GM23248 (cell line): ENCODE results near the gene ZNF92. TPM values are rescaled to one million over a fixed set of nuclear protein-coding genes. Genes with fewer than 3 reads are reported as not detected.

ENCODE experiments used
- DNase-seq: peaks from one replicate; pipeline ENCODE4 v3.0.0-alpha.2; 2015
- H2AFZ ChIP-seq: fragments of 200-600 bp; sonication (generic); 2 replicates; pipeline ENCODE4 v1.6.1; 2016; ENCODE audit warnings: antibody characterized with exemption
- H3F3A ChIP-seq: fragments of 200-600 bp; sonication (generic); 2 replicates; pipeline ENCODE4 v1.6.1; 2016; ENCODE audit warnings: mild to moderate bottlenecking, antibody characterized with exemption, mixed run types; ENCODE audit not compliant: insufficient read depth
- H3K27ac ChIP-seq: fragments of 200-600 bp; sonication (generic); 2 replicates; pipeline ENCODE4 v1.5.1; 2016; ENCODE audit warnings: mild to moderate bottlenecking
- H3K27me3 ChIP-seq: fragments of 200-600 bp; sonication (generic); replicated peaks from 2 replicates; pipeline ENCODE4 v1.6.1; 2016; ENCODE audit warnings: mild to moderate bottlenecking; ENCODE audit not compliant: insufficient read depth
- H3K36me3 ChIP-seq: fragments of 200-600 bp; sonication (generic); 2 replicates; pipeline ENCODE4 v1.6.1; 2016; ENCODE audit warnings: low read depth, mild to moderate bottlenecking
- H3K4me1 ChIP-seq: fragments of 200-600 bp; sonication (generic); 2 replicates; pipeline ENCODE4 v1.6.1; 2016; ENCODE audit warnings: mild to moderate bottlenecking; ENCODE audit not compliant: insufficient read depth
- H3K4me2 ChIP-seq: fragments of 200-600 bp; sonication (generic); one replicate; pipeline ENCODE4 v1.6.1; 2016; ENCODE audit warnings: mild to moderate bottlenecking; ENCODE audit not compliant: unreplicated experiment
- H3K4me3 ChIP-seq: fragments of 200-600 bp; sonication (generic); 2 replicates; pipeline ENCODE4 v1.5.1; 2016; ENCODE audit warnings: mild to moderate bottlenecking
- H3K79me2 ChIP-seq: fragments of 200-600 bp; sonication (generic); 2 replicates; pipeline ENCODE4 v1.6.1; 2016; ENCODE audit warnings: mild to moderate bottlenecking; ENCODE audit not compliant: insufficient read depth
- H3K9ac ChIP-seq: fragments of 200-600 bp; sonication (generic); 2 replicates; pipeline ENCODE4 v1.6.1; 2016; ENCODE audit warnings: mild to moderate bottlenecking
- H3K9me2 ChIP-seq: fragments of 200-600 bp; sonication (generic); 2 replicates; pipeline ENCODE4 v1.6.1; 2016; ENCODE audit warnings: mixed run types, mild to moderate bottlenecking, moderate library complexity; ENCODE audit not compliant: insufficient read depth
- H3K9me3 ChIP-seq: fragments of 200-600 bp; sonication (generic); one replicate; pipeline ENCODE4 v1.6.1; 2017; ENCODE audit warnings: low read depth
- H4K20me1 ChIP-seq: fragments of 200-600 bp; sonication (generic); 2 replicates; pipeline ENCODE4 v1.6.0; 2016; ENCODE audit not compliant: insufficient read depth
- EZH2 ChIP-seq: fragments of 200-600 bp; sonication (generic); IDR thresholded peaks from 2 replicates; pipeline ENCODE4 v1.6.1; 2018; ENCODE audit warnings: antibody characterized with exemption, mild to moderate bottlenecking; ENCODE audit not compliant: insufficient read depth, poor library complexity, severe bottlenecking
- EZH2phosphoT487 ChIP-seq: fragments of 200-600 bp; sonication (generic); IDR thresholded peaks from 2 replicates; pipeline ENCODE4 v1.6.1; 2018; ENCODE audit warnings: antibody characterized with exemption, moderate library complexity, mild to moderate bottlenecking, low read depth; ENCODE audit not compliant: insufficient read depth
- WGBS, 2 experiments: methylation state at CpG; one replicate each; pipeline ENCODE4 v1.1.6; 2015 to 2017; ENCODE audit warnings: low lambda C conversion rate in 2 of 2, low coverage in 1 of 2; ENCODE audit errors: missing lambda C conversion rate in 2 of 2; 5-methylcytosine and 5-hydroxymethylcytosine counted together
- in situ Hi-C: fragments of 300-500 bp; cut with MboI; formaldehyde crosslinking; loops from 2 replicates; pipeline ENCODE4 v1.15.0; 2020
- polyA plus RNA-seq: library from polyadenylated mRNA; unstranded; fragments of >200 nt; fragmentation: Nextera tagmentation; extraction: Ambion mirVana; gene quantifications from 2 replicates; pipeline ENCODE4 v1.2.1, GENCODE V29; 2016
- total RNA-seq: library from RNA; depleted of rRNA; stranded (reverse); fragments of >200 nt; shearing (Covaris generic); gene quantifications from 2 replicates; pipeline ENCODE4 v1.2.3, GENCODE V29; 2014; rRNA removed

The ZNF92 gene
- total RNA-seq (3.4 and 4.3 TPM in 2 replicates), polyA plus RNA-seq (3.1 and 3.5 TPM in 2 replicates)

GRCh38 chr7:65373608-65374351, at the start of gene ZNF92:
ZNF92 (plus strand) TSS chr7:65373855; CDS start chr7:65373998, 143 bp downstream.
- WGBS, 2 experiments, result 2% methylated on average over 42 to 44 of the region's 44 CpGs
- Histone ChIP-seq H3K27me3 (no peaks in the 10 kb centered on the region), H3K9me3 (no peaks in the 10 kb centered on the region), H3K4me2 (peak within 1 kb of the TSS; percentile 97), H3K27ac (peak within 1 kb of the TSS; percentile 97), H3F3A (no peaks in the 10 kb centered on the region), H3K36me3 (no peaks in the 10 kb centered on the region), H3K9ac (peak within 1 kb of the TSS; percentile 99), H4K20me1 (no peaks in the 10 kb centered on the region), H3K79me2 (peaks cover 47% of the 10 kb centered on the region), H3K4me1 (peaks cover 9% of the 10 kb centered on the region), H3K9me2 (no peaks in the 10 kb centered on the region), H2AFZ (peak within 1 kb of the TSS; percentile 94), H3K4me3 (peak within 1 kb of the TSS; percentile 98)
- TF ChIP-seq EZH2phosphoT487, result no peak
- no peak for TF ChIP-seq EZH2
- peak; percentile 99 for DNase-seq
- in situ Hi-C loops, result no loop called here

GRCh38 chr7:65325793-65326432, 47.7 kb upstream of the ZNF92 start:
- 85 to 87% methylated on average over 5 of the region's 5 CpGs for WGBS, 2 experiments
- Histone ChIP-seq H3K9me3 (no peaks in the 10 kb centered on the region), H3K27ac (no peak overlapping the region), H3K4me1 (no peaks in the 10 kb centered on the region), H3F3A (0 out of 2 replicates have a peak, but pooled peaks cover 3% of the 10 kb centered on the region), H3K9ac (no peak overlapping the region), H3K4me3 (no peak overlapping the region), H2AFZ (no peak overlapping the region), H4K20me1 (no peaks in the 10 kb centered on the region), H3K79me2 (no peaks in the 10 kb centered on the region), H3K4me2 (no peak overlapping the region), H3K36me3 (no peaks in the 10 kb centered on the region), H3K9me2 (no peaks in the 10 kb centered on the region), H3K27me3 (no peaks in the 10 kb centered on the region)
- TF ChIP-seq EZH2phosphoT487 (no peak), EZH2 (no peak)
- no peak for DNase-seq
- in situ Hi-C loops, result no loop called here

- no peak overlapping the region for H3K4me2 ChIP-seq
- no peak for DNase-seq
- H3K36me3 ChIP-seq, result no peaks in the 10 kb centered on the region
- H2AFZ ChIP-seq, result no peak overlapping the region
- no peaks in the 10 kb centered on the region for H3K4me1 ChIP-seq
- 26 to 41% methylated on average over 2 of the region's 2 CpGs for WGBS, 2 experiments
- H3F3A ChIP-seq, result no peaks in the 10 kb centered on the region
- no peak for TF ChIP-seq EZH2
- TF ChIP-seq EZH2phosphoT487, result no peak
- no peaks in the 10 kb centered on the region for H3K9me2 ChIP-seq
- no peaks in the 10 kb centered on the region for H3K9me3 ChIP-seq
- H3K9ac ChIP-seq, result no peak overlapping the region
- no peak overlapping the region for H3K4me3 ChIP-seq
- H4K20me1 ChIP-seq, result no peaks in the 10 kb centered on the region
- no peaks in the 10 kb centered on the region for H3K27me3 ChIP-seq
- no peaks in the 10 kb centered on the region for H3K79me2 ChIP-seq
- no peak overlapping the region for H3K27ac ChIP-seq
- in situ Hi-C loops, result no loop called here
These were observed 35.3 kb upstream of the ZNF92 start for GRCh38 chr7:65338346-65338745.

GRCh38 chr7:65339257-65339656, 34.4 kb upstream of the ZNF92 start:
- Histone ChIP-seq H4K20me1 (no peaks in the 10 kb centered on the region), H3K27ac (no peak overlapping the region), H2AFZ (no peak overlapping the region), H3K4me3 (no peak overlapping the region), H3K27me3 (no peaks in the 10 kb centered on the region), H3K9me3 (no peaks in the 10 kb centered on the region), H3K9ac (no peak overlapping the region), H3K36me3 (no peaks in the 10 kb centered on the region), H3K79me2 (no peaks in the 10 kb centered on the region), H3F3A (no peaks in the 10 kb centered on the region), H3K4me1 (no peaks in the 10 kb centered on the region), H3K4me2 (no peak overlapping the region), H3K9me2 (no peaks in the 10 kb centered on the region)
- in situ Hi-C loops, result no loop called here
- DNase-seq, result no peak
- TF ChIP-seq EZH2phosphoT487 (no peak), EZH2 (no peak)
- 61 to 67% methylated on average over 3 of the region's 3 CpGs for WGBS, 2 experiments
